Measurements from ENCODE around the gene ZFP57.

ZFP57 gene

DNA sequence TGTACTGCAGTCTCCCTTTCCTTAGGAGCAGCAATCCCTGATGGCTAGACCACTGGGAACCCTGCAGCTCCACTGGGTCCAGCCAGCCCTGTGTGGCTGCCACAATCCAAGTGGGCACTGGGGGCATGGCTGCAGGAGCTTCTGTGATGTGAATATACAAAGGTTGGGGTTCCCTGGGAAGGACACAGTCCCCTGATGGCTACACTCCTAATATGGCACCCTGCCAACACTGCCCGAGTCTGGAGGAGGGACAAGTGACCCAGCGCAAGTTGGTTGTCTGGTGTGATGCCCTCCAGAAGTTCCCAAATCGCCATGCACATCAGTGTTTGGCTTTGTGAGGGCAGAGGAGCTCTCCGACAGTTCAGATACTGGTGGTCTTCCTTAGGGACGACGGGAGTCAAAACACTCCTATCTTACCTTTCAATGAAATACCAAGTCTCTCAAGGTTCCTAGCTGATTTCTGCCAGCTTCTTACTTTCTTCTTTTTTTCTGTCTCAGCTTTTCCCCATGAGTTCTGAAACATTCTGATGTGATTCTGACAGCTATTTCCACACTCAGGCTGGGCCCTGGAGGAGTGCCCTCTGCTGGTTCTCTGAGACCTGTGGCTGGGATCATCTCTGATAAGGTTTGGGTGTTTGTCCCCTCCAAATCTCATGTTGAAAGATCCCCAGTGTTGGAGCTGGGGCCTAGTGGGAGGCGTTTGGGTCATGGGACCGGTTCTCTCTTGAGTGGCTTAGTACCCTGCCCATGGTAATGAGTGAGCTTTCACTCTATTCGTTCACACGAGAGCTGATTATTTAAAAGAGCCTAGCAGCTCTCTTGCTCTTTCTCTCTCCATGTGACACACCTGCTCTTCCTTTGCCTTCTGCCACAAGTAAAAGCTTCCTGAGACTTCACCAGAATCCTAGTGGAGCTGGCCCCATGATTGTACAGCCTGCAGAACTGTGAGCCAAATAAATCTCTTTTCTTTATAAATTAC is 15.5 kb upstream of the ZFP57 start:
- peak; percentile 35 for TF ChIP-seq CTCF (IDR thresholded peaks at IDR 0.05; ENCODE audit: low read depth, low read length, missing control alignments)
- in situ Hi-C loops (cut with HindIII; ENCODE audit: low sequenced_read_pairs), result no loop called here
- no peak for DNase-seq (ENCODE audit: low read depth)
- no peak overlapping the region for H3K4me3 ChIP-seq (ENCODE audit: low read depth, low read length)

DNA sequence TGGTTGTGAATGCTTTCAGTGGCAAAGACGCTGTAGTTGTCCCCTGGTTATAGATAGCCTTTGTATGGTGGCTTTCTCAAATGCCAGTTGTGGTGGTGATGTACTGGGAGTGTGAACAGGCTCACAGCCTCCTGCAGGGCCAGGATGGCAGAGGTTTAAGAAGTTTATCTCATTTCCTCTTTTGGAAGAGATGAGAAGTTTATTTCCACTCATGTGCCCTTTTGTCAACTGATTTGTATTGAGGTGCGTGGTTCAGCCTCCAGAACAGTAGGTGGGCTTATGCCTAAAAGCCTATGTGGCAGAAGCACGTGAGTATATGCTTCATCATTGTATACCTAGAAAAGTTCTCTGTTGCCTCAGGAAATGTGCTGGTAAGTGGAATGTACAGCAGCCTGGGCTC is 13.7 kb upstream of the ZFP57 start:
- in situ Hi-C loops (cut with HindIII; ENCODE audit: low sequenced_read_pairs), result no loop called here
- TF ChIP-seq CTCF (IDR thresholded peaks at IDR 0.05; ENCODE audit: low read depth, low read length, missing control alignments), result no peak
- DNase-seq (ENCODE audit: low read depth), result no peak
- H3K4me3 ChIP-seq (ENCODE audit: low read depth, low read length), result no peak overlapping the region

- no peak overlapping the region for H3K4me3 ChIP-seq (ENCODE audit: low read depth, low read length)
- in situ Hi-C loops (cut with HindIII; ENCODE audit: low sequenced_read_pairs), result no loop called here
- TF ChIP-seq CTCF (IDR thresholded peaks at IDR 0.05; ENCODE audit: low read depth, low read length, missing control alignments), result no peak
- DNase-seq (ENCODE audit: low read depth), result no peak
These were observed 4.9 kb upstream of the ZFP57 start for GRCh38 chr6:29685718-29686326.

GRCh38 chr6:29681811-29682210 is 859 bp upstream of the ZFP57 start:
- DNase-seq (ENCODE audit: low read depth), result no peak
- H3K4me3 ChIP-seq (ENCODE audit: low read depth, low read length), result no peak overlapping the region
- in situ Hi-C loops (cut with HindIII; ENCODE audit: low sequenced_read_pairs), result no loop called here
- TF ChIP-seq CTCF (IDR thresholded peaks at IDR 0.05; ENCODE audit: low read depth, low read length, missing control alignments), result no peak

DNA sequence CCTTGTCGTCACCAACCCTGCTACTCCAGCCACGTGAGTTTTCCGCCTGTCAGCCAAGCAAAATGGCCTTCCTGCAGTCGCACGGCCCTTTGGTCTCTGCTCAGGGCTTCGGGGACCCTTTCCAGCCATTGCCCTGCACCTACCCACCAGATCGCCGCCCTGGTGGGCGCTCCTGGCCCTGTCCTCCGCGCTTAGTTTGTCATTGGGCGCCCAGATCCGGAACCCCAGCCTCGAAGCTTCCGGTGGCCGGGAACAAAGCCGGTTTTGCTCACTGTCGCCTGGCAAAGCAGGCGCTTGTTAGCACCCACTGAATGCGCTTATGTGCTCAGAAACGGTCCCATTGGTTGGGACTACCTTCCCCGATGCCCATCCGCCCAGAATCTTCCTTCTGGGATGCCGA is 536 bp downstream of the ZFP57 start:
- in situ Hi-C loops (cut with HindIII; ENCODE audit: low sequenced_read_pairs), result no loop called here
- no peak for TF ChIP-seq CTCF (IDR thresholded peaks at IDR 0.05; ENCODE audit: low read depth, low read length, missing control alignments)
- no peak for DNase-seq (ENCODE audit: low read depth)
- H3K4me3 ChIP-seq (ENCODE audit: low read depth, low read length), result no peak overlapping the region

GRCh38 chr6:29679962-29680361 is 990 bp downstream of the ZFP57 start:
- in situ Hi-C loops (cut with HindIII; ENCODE audit: low sequenced_read_pairs), result no loop called here
- DNase-seq (ENCODE audit: low read depth), result no peak
- TF ChIP-seq CTCF (IDR thresholded peaks at IDR 0.05; ENCODE audit: low read depth, low read length, missing control alignments), result no peak
- H3K4me3 ChIP-seq (ENCODE audit: low read depth, low read length), result no peak overlapping the region

All from astrocyte of the cerebellum (primary cell).